Putamen (tissue), 1 donor: ENCODE results near the gene ATP8A1.

Experiments used
- DNase-seq: peaks from one replicate; pipeline ENCODE4 v3.0.0-alpha.2; 2016; ENCODE audit warnings: low spot score

The ATP8A1 gene

DNA sequence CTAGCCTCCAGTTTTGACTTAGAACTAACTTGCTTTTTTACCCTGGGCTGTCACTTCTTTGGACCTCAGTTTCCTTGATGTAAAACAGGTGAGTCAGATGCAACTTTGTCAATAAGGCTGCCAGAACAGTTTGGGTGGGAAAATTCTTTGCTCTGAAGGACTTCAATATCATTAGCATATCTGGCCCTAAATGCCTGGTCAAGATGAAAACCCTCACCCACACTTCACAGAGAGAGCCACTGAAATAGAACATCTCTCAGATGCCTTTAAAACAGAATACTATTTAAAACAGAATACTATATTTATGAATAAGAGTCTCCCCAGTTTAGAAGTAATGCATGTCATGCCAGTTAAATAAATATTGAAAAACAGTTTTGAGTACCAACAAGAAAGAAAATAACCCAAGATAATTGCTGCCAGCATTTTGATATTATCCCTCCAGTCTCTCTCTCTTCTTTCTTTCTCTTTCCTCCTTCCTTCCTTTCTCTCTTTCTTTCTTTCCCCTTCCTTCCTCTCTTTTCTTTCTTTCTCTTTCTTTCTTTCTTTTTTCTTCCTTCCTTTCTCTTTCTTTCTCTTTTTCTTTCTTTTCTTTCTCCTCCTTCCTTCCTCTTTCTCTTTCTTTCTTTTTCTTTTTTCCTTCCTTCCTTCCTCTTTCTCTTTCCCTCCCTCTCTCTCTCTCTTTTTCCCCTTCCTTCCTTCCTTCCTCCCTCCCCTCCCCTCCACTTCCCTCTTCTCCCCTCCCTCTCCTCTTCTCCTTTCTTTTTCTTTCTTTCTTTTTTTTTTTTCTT lies 292.4 kb downstream of the ATP8A1 start:
- no peak for DNase-seq

- DNase-seq, result no peak
Measured at GRCh38 chr4:42363614-42364013, 293.3 kb downstream of the ATP8A1 start.

DNA sequence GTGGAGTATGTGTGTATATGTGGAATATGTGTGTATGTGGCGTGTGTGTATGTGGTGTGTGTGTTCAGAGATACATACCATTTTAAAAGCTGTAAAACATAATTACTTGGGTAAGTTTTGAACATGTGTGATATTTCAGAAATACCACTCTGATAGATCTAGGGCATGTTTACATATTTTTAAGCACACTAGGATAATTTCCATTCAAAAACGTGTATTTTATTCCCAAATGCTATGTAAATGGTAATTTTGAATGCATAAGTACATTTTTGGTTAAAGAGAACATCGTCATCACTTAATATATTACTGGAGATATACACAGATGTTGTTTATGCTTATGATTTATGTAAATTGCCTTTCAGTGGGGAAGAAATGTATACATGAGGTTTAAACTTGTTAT lies 294.3 kb downstream of the ATP8A1 start:
- DNase-seq, result no peak

DNA sequence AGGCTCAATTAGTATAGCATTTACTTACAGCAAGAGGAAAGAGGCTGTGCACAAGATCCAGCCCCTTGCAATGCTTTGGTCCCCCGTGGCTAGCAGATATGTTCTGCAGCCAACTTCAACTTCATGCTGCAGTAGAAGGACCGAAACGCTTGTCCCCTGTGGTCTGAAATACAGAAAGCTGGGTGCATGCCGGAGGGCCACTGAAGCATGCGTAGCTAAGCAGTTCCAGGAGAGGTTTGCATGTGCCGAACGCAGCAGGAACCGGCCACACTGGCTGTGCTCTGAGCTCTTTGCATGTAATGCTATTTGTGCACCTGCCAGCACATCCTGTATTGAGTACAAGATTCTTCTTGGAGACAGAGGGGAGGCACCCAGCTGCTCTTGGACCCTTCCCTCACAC lies 295.4 kb downstream of the ATP8A1 start:
- DNase-seq, result no peak

- DNase-seq, result no peak
Measured at GRCh38 chr4:42360256-42360669, 296.6 kb downstream of the ATP8A1 start.

- no peak for DNase-seq
Measured at GRCh38 chr4:42359711-42360110, 297.2 kb downstream of the ATP8A1 start.
